IPS-NIHi7 (cell line): ENCODE results near the gene RTP5.

Experiments used
- DNase-seq: peaks from one replicate; pipeline ENCODE4 v3.0.0; 2012; ENCODE audit warnings: mixed read lengths; ENCODE audit errors: extremely low spot score

The RTP5 gene

DNA sequence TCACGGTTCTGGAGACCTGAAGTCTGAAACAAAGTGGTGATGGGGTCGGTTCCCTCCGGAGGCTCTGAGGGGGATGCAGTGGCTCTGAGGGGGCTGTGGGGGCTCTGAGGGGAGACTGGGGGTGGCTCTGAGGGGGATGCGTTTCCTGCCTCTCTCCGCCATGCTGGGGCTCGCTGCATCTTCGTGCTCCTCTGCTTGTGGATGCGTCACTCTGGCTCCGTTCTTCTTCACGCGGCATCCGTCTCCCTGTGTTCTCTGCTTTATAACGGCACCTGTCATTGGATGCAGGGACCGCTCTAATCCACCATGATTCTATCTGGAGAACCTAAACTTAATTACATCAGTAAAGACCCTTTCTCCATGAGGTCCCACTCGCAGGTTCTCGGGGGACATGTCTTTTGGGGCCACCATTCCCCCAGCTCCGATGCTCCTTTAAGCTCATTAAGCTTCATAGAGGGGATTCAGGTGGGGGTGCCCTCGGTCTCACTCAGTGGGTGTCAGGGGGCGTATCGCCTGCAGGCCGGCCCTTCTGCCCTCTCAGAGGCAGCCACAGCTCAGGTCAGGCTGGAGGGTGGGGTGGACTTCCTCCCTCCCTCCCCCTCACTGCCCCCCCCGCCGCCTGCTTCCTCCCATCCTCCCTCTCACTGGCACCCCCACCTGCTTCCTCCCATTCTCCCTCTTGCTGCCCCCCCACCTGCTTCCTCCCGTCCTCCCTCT, 18.4 kb downstream of the RTP5 start:
- DNase-seq: no peak

GRCh38 chr2:241888641-241889040, 19.1 kb downstream of the RTP5 start:
- DNase-seq: no peak

GRCh38 chr2:241890524-241891235, 21.2 kb downstream of the RTP5 start:
- DNase-seq: no peak

DNA sequence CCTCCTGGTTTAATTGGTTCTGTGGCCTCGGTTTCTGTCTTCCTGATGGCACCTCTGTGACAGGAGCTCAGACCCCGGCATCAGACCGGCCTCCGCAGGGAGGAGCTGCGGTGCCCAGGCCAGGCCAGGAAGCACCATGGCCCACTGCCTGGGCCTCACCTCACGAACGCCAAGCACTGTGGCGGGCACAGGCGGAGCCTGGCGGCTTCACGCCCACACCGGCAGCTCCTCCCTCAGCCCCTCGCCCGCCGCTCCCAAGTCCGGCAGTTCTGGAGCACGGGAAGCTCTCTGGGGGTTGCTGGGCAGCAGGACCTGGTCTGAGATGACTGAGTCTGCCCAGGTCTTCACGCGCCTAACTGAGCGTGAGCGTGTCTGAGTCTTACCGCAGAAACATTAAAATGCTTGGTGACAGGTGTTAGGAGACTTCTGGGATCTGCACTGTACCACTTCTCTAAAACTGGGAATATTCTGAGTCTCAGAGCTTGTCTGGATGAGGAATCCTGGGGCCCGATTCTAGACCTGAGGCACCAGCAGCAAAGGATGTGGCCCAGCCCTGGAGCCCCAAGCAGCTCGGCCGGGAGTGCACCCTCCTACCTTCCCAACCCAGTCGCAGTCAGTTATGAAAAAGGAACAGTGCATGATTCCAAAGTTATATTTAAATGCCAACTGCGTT, 21.9 kb downstream of the RTP5 start:
- no peak for DNase-seq

GRCh38 chr2:241891988-241892298, 22.4 kb downstream of the RTP5 start:
- DNase-seq: no peak

DNA sequence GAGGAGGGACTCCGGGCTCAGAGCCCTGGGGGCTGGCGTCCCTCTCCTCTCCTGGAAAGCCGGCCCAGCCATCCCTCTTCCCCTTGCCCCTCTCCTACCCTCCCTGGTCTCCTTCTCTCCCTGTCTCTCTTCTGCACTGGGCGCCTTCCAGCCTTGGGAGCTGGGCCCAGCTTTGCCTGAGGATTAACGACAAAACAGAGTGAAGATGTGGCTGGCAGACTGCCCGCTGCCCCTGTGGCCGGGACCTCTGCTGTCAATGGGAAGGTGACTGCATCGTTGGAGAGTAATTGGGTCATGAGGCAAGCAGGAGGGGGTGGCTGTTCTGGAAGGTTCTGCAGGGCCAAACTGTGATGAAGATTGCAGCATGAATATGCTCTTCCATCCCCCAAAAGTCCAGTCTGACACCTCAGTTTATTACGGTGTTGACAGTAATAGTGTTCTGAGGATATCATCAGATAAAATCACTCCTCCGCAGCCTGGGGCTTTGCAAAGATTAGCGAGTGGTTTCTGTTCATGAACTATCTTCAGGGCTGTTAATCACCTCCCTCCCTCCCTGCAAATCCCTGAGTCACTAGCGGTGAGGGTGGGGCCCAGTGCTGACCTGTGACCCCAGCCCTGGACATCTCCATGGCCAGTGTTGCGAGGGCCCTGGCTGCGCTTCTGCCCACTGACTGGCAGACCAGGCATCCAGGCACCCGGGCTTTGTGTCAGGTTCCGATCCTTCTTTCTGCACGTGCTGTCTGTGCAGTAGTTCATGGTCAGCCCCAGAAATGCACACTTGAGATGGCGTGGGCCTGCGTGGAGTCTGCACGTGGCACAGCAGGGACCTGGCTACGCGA, 23.0 kb downstream of the RTP5 start:
- no peak for DNase-seq

- DNase-seq: no peak
These were observed 23.7 kb downstream of the RTP5 start for GRCh38 chr2:241893265-241893664.

DNA sequence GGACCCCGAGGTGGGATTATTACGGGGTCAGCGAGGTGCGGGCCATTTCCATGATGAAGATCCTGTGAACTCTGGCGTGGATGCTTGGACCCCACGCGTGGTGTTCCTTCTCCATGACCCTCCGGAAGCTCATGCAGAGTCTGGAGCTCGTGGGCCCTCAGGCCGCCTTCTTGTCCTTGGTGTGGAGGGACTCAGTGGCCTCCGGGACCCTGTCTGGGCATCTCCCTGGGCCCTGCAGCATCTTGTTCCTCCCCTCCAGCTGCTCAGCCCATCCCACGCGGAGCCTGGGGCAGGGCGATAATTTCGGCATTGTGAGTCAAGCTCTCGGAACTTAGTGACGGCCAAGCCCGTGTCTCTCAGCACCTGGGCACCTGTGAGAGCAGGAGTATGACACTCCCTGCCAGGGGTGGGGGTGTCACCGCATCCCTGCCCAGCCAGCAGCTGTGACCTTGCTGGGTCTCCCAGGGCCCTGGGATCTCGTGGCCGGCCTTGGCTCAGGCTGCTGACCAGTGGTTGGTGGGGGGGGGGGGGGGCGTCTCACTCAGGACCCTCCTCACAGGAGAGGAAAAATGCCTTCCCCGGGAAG, 24.6 kb downstream of the RTP5 start:
- DNase-seq: no peak

DNA sequence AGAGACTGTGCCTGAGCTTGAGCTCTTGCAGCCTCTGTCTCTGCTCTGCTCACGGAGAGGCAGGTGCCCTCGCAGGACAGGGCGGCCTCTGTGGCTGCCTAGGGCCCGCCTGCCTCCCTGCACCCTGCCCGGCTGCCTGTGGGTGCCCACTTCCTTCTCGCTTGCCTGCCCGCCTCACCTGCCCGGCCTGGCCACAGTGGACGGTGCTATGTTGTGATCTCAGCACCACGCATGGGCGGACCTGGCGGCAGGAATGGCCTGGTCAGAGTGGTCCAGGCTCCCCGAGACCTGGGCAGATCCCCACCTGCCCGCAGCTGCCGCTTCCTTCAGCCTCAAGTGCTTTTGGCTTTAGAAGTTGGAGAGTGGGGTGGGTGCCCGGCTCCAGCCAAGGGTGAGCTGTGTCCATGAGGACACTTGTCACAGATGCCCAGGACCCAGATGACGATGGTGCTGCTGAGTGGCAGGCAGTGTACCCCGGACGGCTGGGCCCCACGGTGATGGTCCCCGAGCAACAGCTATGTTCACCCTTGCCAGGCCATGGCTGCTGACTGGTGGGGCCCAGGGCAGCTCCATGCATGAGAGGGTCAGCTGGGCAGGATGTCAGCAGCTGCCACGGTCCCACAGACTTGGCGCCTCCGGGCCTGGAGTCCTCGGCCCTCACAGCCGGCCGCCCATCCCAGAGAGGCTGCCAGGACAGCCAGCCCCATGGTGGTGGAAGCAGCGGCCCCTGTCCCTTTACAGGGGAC, 25.3 kb downstream of the RTP5 start:
- DNase-seq: no peak

GRCh38 chr2:241895427-241895711, 25.8 kb downstream of the RTP5 start:
- no peak for DNase-seq

GRCh38 chr2:241895712-241896641, 26.4 kb downstream of the RTP5 start:
- DNase-seq: no peak

GRCh38 chr2:241896746-241897201, 27.2 kb downstream of the RTP5 start:
- DNase-seq: no peak

- DNase-seq: no peak
These were observed 27.8 kb downstream of the RTP5 start for GRCh38 chr2:241897231-241897916.

DNA sequence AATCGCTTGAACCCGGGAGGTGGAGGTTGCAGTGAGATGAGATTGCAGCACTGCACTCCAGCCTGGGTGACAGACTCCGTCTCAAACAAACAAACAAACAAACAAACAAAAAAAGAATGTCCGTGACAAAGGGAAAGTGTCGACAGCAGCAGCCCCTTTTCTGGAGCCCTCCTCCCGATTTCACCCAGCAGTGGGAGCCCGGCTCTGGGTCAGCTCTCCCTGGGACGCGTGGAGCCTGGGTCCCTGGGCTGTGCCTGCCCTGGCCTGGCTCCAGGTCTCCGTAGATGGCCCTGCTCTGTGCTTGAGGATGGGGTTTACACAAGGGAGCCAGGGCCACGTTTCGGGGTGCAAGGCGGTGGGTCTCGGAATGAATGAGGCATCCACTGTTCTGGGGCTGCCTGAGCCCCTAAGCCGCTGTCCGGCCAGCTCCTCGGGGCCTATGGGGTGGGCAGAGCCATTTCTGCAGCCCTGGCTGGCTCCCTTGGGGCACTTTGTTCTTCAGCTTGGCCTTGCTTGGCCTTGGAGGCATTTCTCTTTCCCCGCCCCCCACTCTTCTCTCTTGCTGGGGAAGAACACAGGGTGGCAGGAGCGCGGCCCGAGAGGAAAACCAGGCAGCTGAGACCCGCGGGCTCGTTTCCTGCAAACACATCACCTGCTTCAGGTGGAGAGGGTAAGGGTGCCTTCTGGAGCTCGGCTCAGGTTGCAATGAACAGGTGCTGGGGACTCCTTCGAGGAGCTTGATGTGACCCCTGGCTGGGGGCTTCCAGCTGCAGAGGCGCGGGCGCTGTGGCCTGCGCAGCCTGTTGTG, 29.1 kb downstream of the RTP5 start:
- no peak for DNase-seq

DNA sequence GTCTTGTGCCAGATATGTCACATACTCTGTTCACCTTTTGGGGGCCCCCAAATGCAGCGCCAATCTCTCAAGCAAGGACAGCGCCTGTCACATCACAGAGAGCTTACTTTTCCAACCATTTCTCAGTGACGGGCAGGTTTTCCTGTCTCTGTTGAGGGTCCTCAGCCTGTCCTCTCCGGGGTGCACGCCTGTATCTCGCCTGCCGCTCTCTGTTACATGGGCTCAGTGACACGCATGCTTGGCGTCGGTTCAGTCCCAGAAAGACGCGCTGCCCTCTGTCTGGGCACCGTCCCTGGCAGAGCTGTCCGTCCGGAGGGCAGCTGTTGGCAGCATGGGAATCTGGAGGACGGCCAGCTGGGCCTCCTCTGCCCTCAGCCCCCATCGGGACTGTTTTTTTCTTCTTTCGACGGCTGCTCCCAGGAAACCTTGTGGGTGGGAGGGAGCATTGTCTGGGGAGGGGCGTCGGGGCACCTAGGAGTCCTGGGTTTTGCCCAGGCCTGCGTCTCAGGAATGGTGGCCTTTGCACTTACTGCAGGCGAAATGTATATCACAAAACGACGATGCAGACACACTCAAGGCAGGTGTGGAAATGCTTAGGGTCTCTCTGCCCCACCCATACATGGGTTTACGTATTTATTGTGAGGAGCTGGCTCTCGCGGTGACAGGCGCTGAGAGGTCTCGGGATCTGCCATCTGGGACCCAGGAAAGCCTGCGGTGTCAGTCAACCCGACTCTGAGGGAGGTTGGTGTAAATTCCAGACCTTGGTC, 30.9 kb downstream of the RTP5 start:
- DNase-seq: no peak

DNA sequence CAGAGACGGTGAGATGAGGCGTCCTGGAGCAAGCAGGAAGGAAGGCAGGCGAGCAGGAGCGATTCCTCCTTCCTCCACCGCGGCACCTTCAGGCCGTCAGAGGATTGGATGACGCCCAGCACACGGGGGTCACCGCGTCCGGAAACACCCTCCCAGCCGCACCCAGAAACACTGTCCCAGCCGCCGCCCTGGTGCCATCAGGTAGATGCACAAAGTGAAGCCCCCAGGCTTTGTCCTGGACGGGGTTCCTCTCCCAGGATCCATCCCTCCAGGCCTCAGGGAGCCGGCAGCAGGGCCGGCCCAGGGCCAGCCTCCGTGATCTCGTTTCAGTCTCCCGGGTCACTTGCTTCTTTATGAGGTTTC, 31.5 kb downstream of the RTP5 start:
- DNase-seq: no peak

- DNase-seq: peak; percentile 68
These were observed 32.2 kb downstream of the RTP5 start for GRCh38 chr2:241901500-241902351.
